ENCODE measurements around the gene WIPF1. TPM values are rescaled to one million over a fixed set of nuclear protein-coding genes. Genes with fewer than 3 reads are reported as not detected.

WIPF1 gene
- total RNA-seq, 1 experiment from 2014 or later = 6.4 TPM

DNA sequence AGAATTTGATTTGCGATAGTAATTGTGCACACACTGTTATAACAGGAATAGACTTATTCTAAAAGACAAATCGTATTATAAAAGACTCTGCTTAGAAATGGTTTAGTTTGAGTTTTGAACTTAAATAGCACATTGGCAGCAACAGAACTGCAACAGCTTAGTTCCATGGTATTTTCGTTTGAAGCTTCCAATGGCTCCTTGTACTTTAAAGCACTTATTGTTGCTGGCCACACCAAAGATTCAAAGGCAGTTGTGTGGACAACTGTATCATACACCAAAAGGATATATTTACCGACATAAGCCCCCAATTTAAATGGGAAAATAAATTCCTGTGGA, 627 bp downstream of the WIPF1 start:
- POLR2A ChIA-PET = no interaction called here
- no peak for DNase-seq (ENCODE audit: low spot score)
- CTCF ChIA-PET = interaction anchor here (1.8 kb wide), 1 partner anchor 134 kb away, joined by 5 read pairs; no protein-coding TSS in a partner anchor
- Mint-ChIP-seq H3K4me3 (no peak overlapping the region), H3K4me1 (peaks cover 11% of the 10 kb centered on the region), H3K36me3 (peaks cover 6% of the 10 kb centered on the region), H3K27me3 (ENCODE audit: low read depth) (no peaks in the 10 kb centered on the region), H3K27ac (no peak overlapping the region), H3K9me3 (peaks cover 15% of the 10 kb centered on the region)
- TF ChIP-seq, protein P1, sequence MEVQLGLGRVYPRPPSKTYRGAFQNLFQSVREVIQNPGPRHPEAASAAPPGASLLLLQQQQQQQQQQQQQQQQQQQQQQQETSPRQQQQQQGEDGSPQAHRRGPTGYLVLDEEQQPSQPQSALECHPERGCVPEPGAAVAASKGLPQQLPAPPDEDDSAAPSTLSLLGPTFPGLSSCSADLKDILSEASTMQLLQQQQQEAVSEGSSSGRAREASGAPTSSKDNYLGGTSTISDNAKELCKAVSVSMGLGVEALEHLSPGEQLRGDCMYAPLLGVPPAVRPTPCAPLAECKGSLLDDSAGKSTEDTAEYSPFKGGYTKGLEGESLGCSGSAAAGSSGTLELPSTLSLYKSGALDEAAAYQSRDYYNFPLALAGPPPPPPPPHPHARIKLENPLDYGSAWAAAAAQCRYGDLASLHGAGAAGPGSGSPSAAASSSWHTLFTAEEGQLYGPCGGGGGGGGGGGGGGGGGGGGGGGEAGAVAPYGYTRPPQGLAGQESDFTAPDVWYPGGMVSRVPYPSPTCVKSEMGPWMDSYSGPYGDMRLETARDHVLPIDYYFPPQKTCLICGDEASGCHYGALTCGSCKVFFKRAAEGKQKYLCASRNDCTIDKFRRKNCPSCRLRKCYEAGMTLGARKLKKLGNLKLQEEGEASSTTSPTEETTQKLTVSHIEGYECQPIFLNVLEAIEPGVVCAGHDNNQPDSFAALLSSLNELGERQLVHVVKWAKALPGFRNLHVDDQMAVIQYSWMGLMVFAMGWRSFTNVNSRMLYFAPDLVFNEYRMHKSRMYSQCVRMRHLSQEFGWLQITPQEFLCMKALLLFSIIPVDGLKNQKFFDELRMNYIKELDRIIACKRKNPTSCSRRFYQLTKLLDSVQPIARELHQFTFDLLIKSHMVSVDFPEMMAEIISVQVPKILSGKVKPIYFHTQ (CRISPR knock-in tag; IDR thresholded peaks at IDR 0.05) = no peak
- TF ChIP-seq GABPB1 (CRISPR knock-in tag; IDR thresholded peaks at IDR 0.05) (no peak), TEAD4 (CRISPR knock-in tag; IDR thresholded peaks at IDR 0.05) (no peak), ZNF396 (CRISPR knock-in tag; IDR thresholded peaks at IDR 0.05; ENCODE audit: borderline replicate concordance) (no peak)
- ATAC-seq = no peak

DNA sequence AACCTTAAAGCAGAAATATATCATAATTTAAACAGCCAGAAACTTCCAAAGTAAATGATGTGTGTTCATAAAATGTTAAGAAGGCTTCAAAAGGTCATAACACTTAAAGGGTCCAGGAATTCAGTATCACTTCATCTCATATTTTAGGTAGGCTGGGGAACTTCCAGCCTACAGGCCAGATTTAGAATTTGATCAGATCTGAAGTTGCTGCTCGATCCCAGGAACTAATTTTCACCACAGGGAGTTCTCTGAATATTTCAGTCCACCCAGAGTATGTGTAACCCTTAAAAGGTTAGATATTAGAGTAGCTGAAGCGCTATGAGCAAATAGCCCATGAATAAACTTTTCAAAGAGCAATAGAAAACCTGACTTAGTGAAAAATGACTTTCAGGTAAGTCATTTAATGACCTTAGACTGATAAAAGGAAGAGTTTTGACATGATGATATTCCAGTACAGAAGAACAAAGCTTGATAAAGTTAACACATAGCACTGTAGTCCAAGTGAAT, 1.7 kb downstream of the WIPF1 start:
- POLR2A ChIA-PET = no interaction called here
- peaks cover 11% of the 10 kb centered on the region for H3K4me1 Mint-ChIP-seq
- ATAC-seq (no peak), DNase-seq (ENCODE audit: low spot score) (no peak)
- CTCF ChIA-PET = interaction anchor here (0.8 to 2.7 kb wide), 3 partner anchors 7 to 87 kb away, joined by 3 to 14 read pairs (median 11); no protein-coding TSS in a partner anchor
- no peak overlapping the region for H3K4me3 Mint-ChIP-seq
- no peak overlapping the region for H3K27ac Mint-ChIP-seq
- no peaks in the 10 kb centered on the region for H3K27me3 Mint-ChIP-seq (ENCODE audit: low read depth)
- TF ChIP-seq ZNF416 (CRISPR knock-in tag; IDR thresholded peaks at IDR 0.05) (no peak), MXD4 (CRISPR knock-in tag; IDR thresholded peaks at IDR 0.05; ENCODE audit: borderline replicate concordance) (no peak), ZNF232 (CRISPR knock-in tag; IDR thresholded peaks at IDR 0.05) (no peak), TP53 (CRISPR knock-in tag; IDR thresholded peaks at IDR 0.05) (no peak), IRF2 (CRISPR knock-in tag; IDR thresholded peaks at IDR 0.05; ENCODE audit: borderline replicate concordance, low read depth) (no peak), MYBL2 (CRISPR knock-in tag; IDR thresholded peaks at IDR 0.05) (no peak), TEAD1 (CRISPR knock-in tag; IDR thresholded peaks at IDR 0.05) (no peak), ELF4 (CRISPR knock-in tag; IDR thresholded peaks at IDR 0.05; ENCODE audit: low read depth) (no peak)
- TF ChIP-seq, protein P2, sequence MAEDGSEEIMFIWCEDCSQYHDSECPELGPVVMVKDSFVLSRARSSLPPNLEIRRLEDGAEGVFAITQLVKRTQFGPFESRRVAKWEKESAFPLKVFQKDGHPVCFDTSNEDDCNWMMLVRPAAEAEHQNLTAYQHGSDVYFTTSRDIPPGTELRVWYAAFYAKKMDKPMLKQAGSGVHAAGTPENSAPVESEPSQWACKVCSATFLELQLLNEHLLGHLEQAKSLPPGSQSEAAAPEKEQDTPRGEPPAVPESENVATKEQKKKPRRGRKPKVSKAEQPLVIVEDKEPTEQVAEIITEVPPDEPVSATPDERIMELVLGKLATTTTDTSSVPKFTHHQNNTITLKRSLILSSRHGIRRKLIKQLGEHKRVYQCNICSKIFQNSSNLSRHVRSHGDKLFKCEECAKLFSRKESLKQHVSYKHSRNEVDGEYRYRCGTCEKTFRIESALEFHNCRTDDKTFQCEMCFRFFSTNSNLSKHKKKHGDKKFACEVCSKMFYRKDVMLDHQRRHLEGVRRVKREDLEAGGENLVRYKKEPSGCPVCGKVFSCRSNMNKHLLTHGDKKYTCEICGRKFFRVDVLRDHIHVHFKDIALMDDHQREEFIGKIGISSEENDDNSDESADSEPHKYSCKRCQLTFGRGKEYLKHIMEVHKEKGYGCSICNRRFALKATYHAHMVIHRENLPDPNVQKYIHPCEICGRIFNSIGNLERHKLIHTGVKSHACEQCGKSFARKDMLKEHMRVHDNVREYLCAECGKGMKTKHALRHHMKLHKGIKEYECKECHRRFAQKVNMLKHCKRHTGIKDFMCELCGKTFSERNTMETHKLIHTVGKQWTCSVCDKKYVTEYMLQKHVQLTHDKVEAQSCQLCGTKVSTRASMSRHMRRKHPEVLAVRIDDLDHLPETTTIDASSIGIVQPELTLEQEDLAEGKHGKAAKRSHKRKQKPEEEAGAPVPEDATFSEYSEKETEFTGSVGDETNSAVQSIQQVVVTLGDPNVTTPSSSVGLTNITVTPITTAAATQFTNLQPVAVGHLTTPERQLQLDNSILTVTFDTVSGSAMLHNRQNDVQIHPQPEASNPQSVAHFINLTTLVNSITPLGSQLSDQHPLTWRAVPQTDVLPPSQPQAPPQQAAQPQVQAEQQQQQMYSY (CRISPR knock-in tag; IDR thresholded peaks at IDR 0.05) = no peak
- TF ChIP-seq, protein P3, sequence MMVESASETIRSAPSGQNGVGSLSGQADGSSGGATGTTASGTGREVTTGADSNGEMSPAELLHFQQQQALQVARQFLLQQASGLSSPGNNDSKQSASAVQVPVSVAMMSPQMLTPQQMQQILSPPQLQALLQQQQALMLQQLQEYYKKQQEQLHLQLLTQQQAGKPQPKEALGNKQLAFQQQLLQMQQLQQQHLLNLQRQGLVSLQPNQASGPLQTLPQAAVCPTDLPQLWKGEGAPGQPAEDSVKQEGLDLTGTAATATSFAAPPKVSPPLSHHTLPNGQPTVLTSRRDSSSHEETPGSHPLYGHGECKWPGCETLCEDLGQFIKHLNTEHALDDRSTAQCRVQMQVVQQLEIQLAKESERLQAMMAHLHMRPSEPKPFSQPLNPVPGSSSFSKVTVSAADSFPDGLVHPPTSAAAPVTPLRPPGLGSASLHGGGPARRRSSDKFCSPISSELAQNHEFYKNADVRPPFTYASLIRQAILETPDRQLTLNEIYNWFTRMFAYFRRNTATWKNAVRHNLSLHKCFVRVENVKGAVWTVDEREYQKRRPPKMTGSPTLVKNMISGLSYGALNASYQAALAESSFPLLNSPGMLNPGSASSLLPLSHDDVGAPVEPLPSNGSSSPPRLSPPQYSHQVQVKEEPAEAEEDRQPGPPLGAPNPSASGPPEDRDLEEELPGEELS (CRISPR knock-in tag; IDR thresholded peaks at IDR 0.05) = no peak
- TF ChIP-seq, protein P4, sequence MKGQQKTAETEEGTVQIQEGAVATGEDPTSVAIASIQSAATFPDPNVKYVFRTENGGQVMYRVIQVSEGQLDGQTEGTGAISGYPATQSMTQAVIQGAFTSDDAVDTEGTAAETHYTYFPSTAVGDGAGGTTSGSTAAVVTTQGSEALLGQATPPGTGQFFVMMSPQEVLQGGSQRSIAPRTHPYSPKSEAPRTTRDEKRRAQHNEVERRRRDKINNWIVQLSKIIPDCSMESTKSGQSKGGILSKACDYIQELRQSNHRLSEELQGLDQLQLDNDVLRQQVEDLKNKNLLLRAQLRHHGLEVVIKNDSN (CRISPR knock-in tag; IDR thresholded peaks at IDR 0.05) = no peak
- peaks cover 6% of the 10 kb centered on the region for H3K36me3 Mint-ChIP-seq
- H3K9me3 Mint-ChIP-seq = peaks cover 15% of the 10 kb centered on the region

All from WTC11 (cell line).